NCI-H345 treated with DMSO at 0.1 percent for 48 hours (cell line): ENCODE data around the gene RTN4.

Experiments used
- DNase-seq: peaks from one replicate; lab custom pipeline; 2025; ENCODE audit not compliant: unreplicated experiment; lab: John Stamatoyannopoulos, UW

Gene RTN4

GRCh38 chr2:55043841-55044240, 6.4 kb downstream of the RTN4 start:
- DNase-seq = no peak

DNA sequence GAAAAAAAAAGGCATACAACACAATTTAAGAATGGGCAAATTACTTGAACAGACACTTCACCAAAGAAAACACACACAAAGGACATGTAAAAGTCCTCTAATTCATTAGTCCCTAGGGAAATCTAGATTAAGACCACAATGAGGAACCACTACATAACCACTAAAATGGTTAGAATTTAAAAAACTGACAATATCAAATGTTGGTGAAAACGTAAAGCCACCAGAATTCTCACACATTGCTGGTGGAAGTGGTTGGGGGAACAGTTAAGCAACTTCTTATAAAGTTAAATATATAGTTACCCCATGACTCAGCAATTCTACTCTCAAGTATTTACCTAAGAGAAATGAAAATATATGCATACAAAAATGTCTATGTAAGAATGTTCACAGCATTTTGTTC, 11.8 kb downstream of the RTN4 start:
- DNase-seq = no peak

- no peak for DNase-seq
Observed at GRCh38 chr2:55035716-55036115, 14.5 kb downstream of the RTN4 start.

GRCh38 chr2:55033921-55034320, 16.3 kb downstream of the RTN4 start:
- no peak for DNase-seq

DNA sequence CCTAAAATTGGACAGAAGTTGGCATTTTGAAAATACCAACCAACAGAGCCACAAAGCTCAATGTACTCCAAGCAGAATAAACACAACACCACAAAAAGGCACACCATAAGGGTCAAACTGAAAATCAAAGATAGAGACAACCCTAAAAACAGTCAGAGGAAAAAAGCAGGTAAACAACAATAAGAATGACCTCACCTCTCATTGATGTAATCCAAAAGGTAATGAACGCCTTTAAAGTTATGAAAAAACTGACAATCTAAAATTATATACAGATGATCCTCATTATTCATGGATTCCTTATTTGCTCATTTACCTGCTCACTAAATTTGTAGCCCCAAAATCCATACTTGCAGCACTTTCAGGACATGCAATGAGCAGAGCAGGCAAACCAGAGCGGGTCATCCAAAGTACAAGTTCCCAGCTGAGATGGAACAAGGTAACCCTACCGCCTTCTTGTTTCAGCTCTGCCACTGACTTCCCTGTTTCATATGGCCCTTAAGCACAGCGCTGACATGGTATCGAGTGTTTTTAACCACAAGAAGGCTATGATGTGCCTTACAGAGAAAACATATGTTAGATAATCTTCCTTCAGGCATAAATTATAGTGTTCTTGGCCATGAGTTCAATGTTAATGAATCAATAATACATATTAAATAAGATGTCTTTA, 17.0 kb downstream of the RTN4 start:
- no peak for DNase-seq

GRCh38 chr2:55031505-55031904, 18.7 kb downstream of the RTN4 start:
- DNase-seq = no peak

DNA sequence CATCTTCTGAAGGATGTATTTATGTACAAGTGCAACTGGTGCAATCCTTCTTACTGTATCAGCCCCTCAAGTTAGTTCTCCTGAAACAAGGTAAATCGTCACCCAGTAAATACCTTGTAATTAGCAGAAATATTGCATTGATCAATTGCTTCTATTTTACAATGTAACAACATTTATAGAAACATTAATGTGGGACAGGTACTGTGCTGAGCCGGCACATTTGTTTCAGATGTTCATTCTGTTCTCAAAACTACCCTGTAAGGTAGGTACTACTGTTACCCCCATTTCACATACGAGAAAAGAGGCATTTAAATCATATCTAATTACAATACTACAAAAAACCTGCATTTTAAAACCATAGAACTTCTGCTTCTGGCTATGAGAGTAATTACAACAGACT, 19.5 kb downstream of the RTN4 start:
- DNase-seq = no peak

DNA sequence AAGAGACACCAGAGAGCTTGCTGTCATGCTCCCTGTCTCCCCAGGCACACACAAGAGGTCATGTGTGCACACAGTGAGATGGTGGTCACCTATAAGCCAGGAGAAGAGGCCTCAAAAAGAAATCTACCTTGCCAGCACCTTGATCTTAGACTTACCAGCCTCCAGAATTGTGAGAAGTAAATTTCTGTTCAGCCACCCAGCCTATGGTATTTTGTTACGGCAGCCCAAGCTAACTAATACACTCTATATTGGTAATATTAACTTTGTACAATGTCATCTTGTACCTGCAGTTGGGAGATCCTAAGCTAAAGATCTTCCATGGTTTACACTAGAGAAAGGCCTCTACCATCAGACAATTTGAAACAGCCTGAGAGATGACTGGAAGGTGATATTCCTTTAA, 21.2 kb downstream of the RTN4 start:
- no peak for DNase-seq

DNA sequence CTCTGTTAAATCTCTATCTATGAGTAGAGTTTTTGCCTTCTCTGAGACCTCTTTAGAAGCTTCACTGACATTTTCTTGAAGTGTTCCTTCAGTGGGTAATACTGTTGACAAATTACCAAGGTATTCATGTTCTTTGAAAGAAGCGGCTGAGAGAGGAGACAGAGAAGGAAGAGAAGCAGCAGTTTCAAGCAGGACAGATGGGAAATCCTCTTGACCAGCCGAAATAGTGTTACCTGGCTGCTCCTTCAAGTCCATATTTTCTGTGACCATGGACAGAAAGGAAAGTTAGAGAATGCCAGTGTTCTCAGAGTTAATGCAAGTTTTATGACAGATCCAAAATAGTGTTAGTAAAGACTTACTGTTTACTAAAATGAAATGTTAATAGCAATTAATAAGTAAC, 23.0 kb downstream of the RTN4 start:
- no peak for DNase-seq

- DNase-seq = no peak
Observed at GRCh38 chr2:55026202-55026601, 24.0 kb downstream of the RTN4 start.

DNA sequence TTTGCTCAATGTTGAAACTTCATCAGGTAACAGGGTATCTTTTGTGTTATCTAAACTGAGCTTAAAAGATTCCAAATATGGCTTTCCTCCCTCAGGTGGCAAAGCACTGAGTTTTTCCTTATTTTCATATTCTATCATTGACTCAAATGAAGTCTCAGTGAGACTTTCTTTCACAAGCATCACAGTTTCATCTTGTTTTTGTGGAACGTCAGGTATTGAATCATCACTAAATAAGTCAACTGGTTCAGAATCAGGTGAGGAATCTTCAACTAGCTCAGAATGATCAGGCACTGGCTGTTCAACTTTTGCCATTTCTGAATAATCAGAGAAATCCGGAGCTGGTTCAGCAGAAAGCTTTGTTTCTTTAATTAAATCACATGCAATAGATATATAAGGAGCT, 24.6 kb downstream of the RTN4 start:
- no peak for DNase-seq

GRCh38 chr2:55025082-55025481, 25.2 kb downstream of the RTN4 start:
- DNase-seq = no peak

DNA sequence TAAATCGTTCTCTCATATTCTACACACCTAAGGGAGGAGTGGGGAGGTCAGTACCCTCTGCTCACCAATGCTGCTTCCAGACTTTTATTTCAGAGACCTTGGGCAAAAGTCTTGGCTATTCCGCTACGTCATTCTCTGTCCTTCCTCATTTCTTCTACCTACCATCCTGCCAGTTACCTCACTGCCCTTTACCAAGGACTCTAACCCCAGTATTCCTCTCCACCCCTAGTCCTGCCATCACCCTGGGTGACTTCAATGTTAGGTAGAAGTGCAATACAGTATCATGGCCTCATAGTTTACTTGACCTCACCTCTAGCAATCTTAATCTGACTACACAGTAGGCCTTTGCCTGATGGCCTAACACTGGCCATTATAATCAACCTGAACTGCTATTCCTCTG, 27.8 kb downstream of the RTN4 start:
- DNase-seq = no peak

GRCh38 chr2:55019526-55020258, 30.6 kb downstream of the RTN4 start:
- DNase-seq = no peak

DNA sequence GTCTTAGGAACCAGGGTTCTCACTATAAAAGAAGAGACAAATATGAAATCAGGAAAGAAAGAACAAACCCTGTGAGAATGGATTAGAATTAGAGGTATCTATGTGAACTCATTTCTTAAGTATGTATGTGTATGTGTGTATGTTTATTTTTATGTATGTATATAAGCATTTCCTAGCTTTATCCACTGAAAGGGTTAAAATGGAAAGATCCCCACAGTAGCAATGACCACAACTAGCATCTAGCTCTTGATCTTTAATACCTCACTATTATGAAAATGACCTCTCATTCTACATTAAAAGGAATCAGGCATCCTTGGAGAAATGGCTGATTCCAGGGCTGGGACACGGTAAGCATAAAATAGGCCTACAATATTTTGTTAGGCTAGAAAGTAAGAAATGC, 31.6 kb downstream of the RTN4 start:
- DNase-seq = no peak

- DNase-seq = no peak
Observed at GRCh38 chr2:55017880-55018279, 32.4 kb downstream of the RTN4 start.

GRCh38 chr2:55017428-55017827, 32.8 kb downstream of the RTN4 start:
- DNase-seq = no peak

- no peak for DNase-seq
Observed at GRCh38 chr2:55014962-55015939, 35.0 kb downstream of the RTN4 start.

DNA sequence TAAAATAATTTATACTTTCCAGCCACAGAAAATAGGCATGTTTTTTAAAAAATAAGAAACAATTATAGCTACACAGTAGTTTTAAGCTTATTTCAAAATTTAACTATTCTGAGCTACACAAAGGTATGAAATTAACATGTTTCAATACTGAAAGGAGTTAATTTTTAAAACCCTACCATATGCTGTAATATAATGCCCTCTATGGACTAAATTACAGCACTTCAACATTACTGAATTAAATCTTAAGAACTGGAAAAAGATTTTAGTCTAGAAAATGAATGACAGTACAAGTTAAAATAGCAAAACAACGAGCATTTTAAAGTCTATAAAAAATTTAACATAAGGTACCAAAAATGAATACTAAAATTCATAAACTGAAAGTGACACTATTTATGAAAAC, 36.3 kb downstream of the RTN4 start:
- DNase-seq = no peak

DNA sequence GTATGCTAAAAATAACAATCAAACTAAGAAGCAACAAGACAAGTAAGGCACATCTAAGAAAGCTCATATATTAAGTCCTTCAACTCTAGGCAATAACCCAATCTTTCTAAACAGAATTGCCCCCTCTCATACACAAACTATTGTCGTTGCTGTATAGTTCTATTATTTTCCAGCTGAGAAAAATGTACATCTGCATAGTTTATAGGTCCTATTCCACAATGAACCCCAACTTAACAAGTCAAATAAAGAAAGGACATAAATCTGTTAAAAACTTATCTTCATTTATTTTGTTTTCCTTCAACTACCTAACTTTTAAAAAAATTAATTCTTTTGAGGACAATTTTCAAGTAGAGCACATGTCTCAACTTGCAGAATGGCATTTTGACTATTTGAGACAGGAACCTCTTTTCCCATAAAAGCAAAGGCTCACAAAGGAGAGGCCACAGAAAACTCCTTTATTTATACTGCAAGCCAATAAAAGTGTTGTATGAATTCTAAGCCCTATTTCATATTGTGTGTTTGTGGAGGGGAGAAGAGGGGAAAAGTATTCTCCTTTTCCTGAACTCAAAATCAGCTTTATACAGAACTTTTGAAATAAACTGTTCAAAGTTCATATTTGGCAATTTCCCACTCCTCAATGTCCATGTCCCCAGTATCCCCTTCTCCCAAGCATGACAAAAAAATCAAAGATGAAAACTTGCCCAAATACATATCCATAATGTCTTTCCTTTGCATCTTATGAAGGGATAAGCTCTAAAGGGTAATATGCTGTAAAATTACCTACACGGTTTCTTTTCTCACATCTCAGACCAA, 37.4 kb downstream of the RTN4 start:
- no peak for DNase-seq
